Measurements from ENCODE around the gene TARBP1. TPM values are rescaled to one million over a fixed set of nuclear protein-coding genes. Genes with fewer than 3 reads are reported as not detected.
"Not testable (repeated sequence)": the region's sequence is repeated elsewhere in the genome, so short reads cannot be mapped to it uniquely, and the experiment has no call there.

TARBP1 gene
- total and polyA plus RNA-seq, 2 of the 13 experiments (the other 11 are each of a cell fraction or from before 2014, with no cell fraction given), result 37.7 to 67.0 TPM

DNA sequence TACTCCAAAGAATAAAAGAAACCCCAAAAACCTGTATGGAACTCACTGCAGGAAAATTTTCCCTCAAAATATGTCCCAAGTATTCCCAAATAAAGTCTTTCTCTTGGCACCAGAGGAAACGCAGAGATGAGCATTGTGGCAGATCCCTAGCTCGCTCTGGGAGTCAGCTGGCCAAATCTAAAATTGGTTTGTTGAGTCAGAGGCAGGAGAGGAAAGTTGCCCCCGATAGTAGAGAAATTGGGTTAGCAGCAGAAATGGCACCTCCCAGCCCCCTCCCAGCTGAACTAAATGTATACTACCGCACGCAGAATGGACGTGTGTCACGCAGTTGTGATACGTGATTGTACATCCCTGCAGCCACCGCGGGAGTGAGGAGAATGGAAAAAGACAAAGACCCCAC, 39.9 kb upstream of the TARBP1 start:
- BruUV-seq (replicated peaks), result no TSS peak
- WGBS (ENCODE audit: low lambda C conversion rate), result 86% methylated on average over 10 of the region's 10 CpGs
- H3K9me3 ChIP-seq (ENCODE audit: low read length), result no peaks in the 10 kb centered on the region
- CTCF ChIA-PET (ENCODE audit: low intra/inter-chr PET ratio, low total read pairs), result no interaction called here
- no peak overlapping the region for H3K27ac ChIP-seq (ENCODE audit: extremely low read length, insufficient read depth, low read length)
- no peaks in the 10 kb centered on the region for H4K20me1 ChIP-seq (ENCODE audit: insufficient read depth, low read length)
- no peaks in the 10 kb centered on the region for H3K79me2 ChIP-seq (ENCODE audit: insufficient read depth, low read length)
- H3K36me3 ChIP-seq (replicated peaks in 1 of 2; ENCODE audit: control insufficient read depth in 1 of 2, insufficient read depth in 2 of 2, low read length in 2 of 2), result no peaks in the 10 kb centered on the region
- H3K4me1 ChIP-seq (ENCODE audit: insufficient read depth, low read length), result peaks cover 35% of the 10 kb centered on the region
- no peak for TF ChIP-seq THYN1 (CRISPR knock-in tag; IDR thresholded peaks at IDR 0.05; ENCODE audit: borderline replicate concordance, low read depth)
- no peak for TF ChIP-seq MAF1 (CRISPR knock-in tag; IDR thresholded peaks at IDR 0.05; ENCODE audit: borderline replicate concordance)
- no peak for TF ChIP-seq ZKSCAN1 (IDR thresholded peaks at IDR 0.05; ENCODE audit: low read length)
- no peak for TF ChIP-seq ZNF264 (CRISPR knock-in tag; IDR thresholded peaks at IDR 0.05)
- TF ChIP-seq SMARCE1 (IDR thresholded peaks at IDR 0.05; ENCODE audit: borderline replicate concordance), result no peak
- no peak for TF ChIP-seq ZNF382 (CRISPR knock-in tag; IDR thresholded peaks at IDR 0.05; ENCODE audit: borderline replicate concordance)
- no peak for TF ChIP-seq ZBED4 (CRISPR knock-in tag; IDR thresholded peaks at IDR 0.05; ENCODE audit: borderline replicate concordance)
- no peak for TF ChIP-seq BHLHE40 (IDR thresholded peaks at IDR 0.05; ENCODE audit: low read length)
- no peak for TF ChIP-seq ZNF768 (CRISPR knock-in tag; IDR thresholded peaks at IDR 0.05)
- no peak for TF ChIP-seq ZSCAN30 (CRISPR knock-in tag; IDR thresholded peaks at IDR 0.05)
- TF ChIP-seq ZNF883 (CRISPR knock-in tag; IDR thresholded peaks at IDR 0.05; ENCODE audit: not compliant biosample characterization), result no peak
- no peak for TF ChIP-seq ZNF747 (CRISPR knock-in tag; IDR thresholded peaks at IDR 0.05; ENCODE audit: borderline replicate concordance)
- TF ChIP-seq ELF1 (CRISPR knock-in tag; IDR thresholded peaks at IDR 0.05), result no peak
- no peak for TF ChIP-seq RBM39 (IDR thresholded peaks at IDR 0.05; ENCODE audit: low read depth, low read length, poor library complexity, severe bottlenecking)
- TF ChIP-seq ELF3 (CRISPR knock-in tag; IDR thresholded peaks at IDR 0.05), result no peak
- no peak overlapping the region for H3K9ac ChIP-seq (ENCODE audit: insufficient read depth, low read depth, low read length)
- H3K4me3 ChIP-seq (replicated peaks in 1 of 3; ENCODE audit: insufficient read depth in 1 of 3, low read depth in 2 of 3, low read length in 3 of 3), result no peak overlapping the region
- H2AFZ ChIP-seq (ENCODE audit: low read length), result no peak overlapping the region
- POLR2A ChIA-PET, result interaction anchor here (1.3 kb wide), 1 partner anchor 26 kb away, joined by 3 read pairs; no protein-coding TSS in a partner anchor
- in situ Hi-C loops (cut with HindIII; ENCODE audit: extremely low pct_ligation_motif_present, low pct_unique_long_range_greater_than_20kb) (no loop called here), intact Hi-C loops (cut with micrococcal nuclease; ENCODE audit: unreplicated experiment) (no loop called here)
- no peak overlapping the region for H3K4me2 ChIP-seq (ENCODE audit: low read depth, low read length)
- DNase-seq (ENCODE audit: low spot score), result no peak
- no peaks in the 10 kb centered on the region for H3K27me3 ChIP-seq (ENCODE audit: control insufficient read depth in 1 of 2, insufficient read depth in 2 of 2, low read length in 2 of 2)
- no peak for FAIRE-seq
- ATAC-seq, result no peak

GRCh38 chr1:234518086-234518485, 39.1 kb upstream of the TARBP1 start:
- H3K36me3 ChIP-seq (replicated peaks in 1 of 2; ENCODE audit: control insufficient read depth in 1 of 2, insufficient read depth in 2 of 2, low read length in 2 of 2); H3K4me2 ChIP-seq (ENCODE audit: low read depth, low read length); H3K4me3 ChIP-seq (replicated peaks in 1 of 3; ENCODE audit: insufficient read depth in 1 of 3, low read depth in 2 of 3, low read length in 3 of 3); BruUV-seq (replicated peaks); H3K27ac ChIP-seq (ENCODE audit: extremely low read length, insufficient read depth, low read length); intact Hi-C loops (cut with micrococcal nuclease; ENCODE audit: unreplicated experiment); in situ Hi-C loops (cut with HindIII; ENCODE audit: extremely low pct_ligation_motif_present, low pct_unique_long_range_greater_than_20kb); H3K79me2 ChIP-seq (ENCODE audit: insufficient read depth, low read length); H3K9ac ChIP-seq (ENCODE audit: insufficient read depth, low read depth, low read length); ATAC-seq; POLR2A ChIA-PET; FAIRE-seq; H4K20me1 ChIP-seq (ENCODE audit: insufficient read depth, low read length); H3K27me3 ChIP-seq (ENCODE audit: control insufficient read depth in 1 of 2, insufficient read depth in 2 of 2, low read length in 2 of 2); CTCF ChIA-PET (ENCODE audit: low intra/inter-chr PET ratio, low total read pairs); H2AFZ ChIP-seq (ENCODE audit: low read length); DNase-seq (ENCODE audit: low spot score); H3K9me3 ChIP-seq (ENCODE audit: low read length): not testable (repeated sequence)
- H3K4me1 ChIP-seq (ENCODE audit: insufficient read depth, low read length), result peaks cover 28% of the 10 kb centered on the region
- WGBS (ENCODE audit: low lambda C conversion rate), result 69% methylated on average over 10 of the region's 10 CpGs
